Measurements from ENCODE around the gene ITGB4.

- TF ChIP-seq ADNP (tag; IDR thresholded peaks at IDR 0.05) (no peak), POLR2A (conservative IDR thresholded peaks at IDR 0.05) (no peak), SMARCA5 (IDR thresholded peaks at IDR 0.05) (no peak), ZNF384 (IDR thresholded peaks at IDR 0.05; ENCODE audit: low read depth, low read length) (no peak), ZNF121 (CRISPR knock-in tag; conservative IDR thresholded peaks at IDR 0.05) (no peak), CTCF (IDR thresholded peaks at IDR 0.05 in 2 of 3, conservative IDR thresholded peaks at IDR 0.05 in 1 of 3; ENCODE audit: insufficient read depth in 2 of 3, low read depth in 1 of 3, low read length in 3 of 3) (no peak), REST (IDR thresholded peaks at IDR 0.05; ENCODE audit: borderline replicate concordance) (no peak), REST (CRISPR knock-in tag; IDR thresholded peaks at IDR 0.05; ENCODE audit: low read depth) (no peak)
Observed at GRCh38 chr17:75712446-75712845, 8.8 kb upstream of the ITGB4 start.

All from K562 (cell line).